Ovary (tissue), 9 donors: ENCODE data around the gene RHD. TPM values are rescaled to one million over a fixed set of nuclear protein-coding genes. Genes with fewer than 3 reads are reported as not detected.

Source experiments
- DNase-seq, 5 donors: peaks; one replicate each; pipeline ENCODE4 v3.0.0-alpha.2; 2019 to 2020
- H3K27ac ChIP-seq, 2 donors: fragments of 200-600 bp; one replicate each; pipeline versions ENCODE4 v1.5.1 to v1.8.0; 2019 to 2022
- H3K27me3 ChIP-seq: fragments of 200-600 bp; one replicate; pipeline ENCODE4 v1.8.0; 2022
- H3K36me3 ChIP-seq: fragments of 200-600 bp; sonication (generic); one replicate; pipeline ENCODE4 v1.5.1; 2019
- H3K4me1 ChIP-seq: one replicate; pipeline ENCODE4 v1.8.1; 2013; ENCODE audit warnings: mild to moderate bottlenecking, moderate library complexity; ENCODE audit not compliant: insufficient read depth
- H3K4me3 ChIP-seq: fragments of 200-600 bp; sonication (generic); one replicate; pipeline ENCODE4 v1.5.1; 2017
- H3K9me3 ChIP-seq, 2 donors: fragments of 200-600 bp in 1 of 2; sonication (generic) in 1 of 2; one replicate each; pipeline versions ENCODE4 v1.5.1 to v1.8.1; 2013 to 2019; ENCODE audit warnings: mild to moderate bottlenecking in 1 of 2, moderate library complexity in 1 of 2
- CTCF ChIP-seq, 3 donors: fragments of 450-650 bp in 2 of 3; fragments of 200-600 bp in 1 of 3; IDR thresholded peaks; one replicate each; pipeline versions ENCODE4 v1.5.1 to v1.8.0; 2016 to 2022; ENCODE audit warnings: antibody characterized with exemption in 3 of 3, mild to moderate bottlenecking in 1 of 3
- EP300 ChIP-seq: sonication (generic); formaldehyde crosslinking; IDR thresholded peaks from one replicate; pipeline ENCODE4 v1.6.1; 2017; ENCODE audit warnings: antibody characterized with exemption
- POLR2A ChIP-seq: fragments of 450-650 bp; IDR thresholded peaks from one replicate; pipeline ENCODE4 v1.6.1; 2017; ENCODE audit warnings: antibody characterized with exemption, mild to moderate bottlenecking, moderate library complexity
- WGBS, 3 donors: extraction: QIAGEN DNeasy Blood & Tissue Kit in 1 of 3; methylation state at CpG; one replicate each; pipeline versions ENCODE4 v1.1.5 to v1.1.7; 2013 to 2017; 5-methylcytosine and 5-hydroxymethylcytosine counted together
- intact Hi-C, 4 donors: fragments of 100-400 bp; cut with DNase I; formaldehyde crosslinking; loops; one replicate each; pipeline versions ENCODE4 v1.11.0 to v1.15.1; 2022 to 2023
- polyA plus RNA-seq, 2 donors: library from polyadenylated mRNA; stranded (reverse); fragments of 200-250 nt in 1 of 2; fragments of 350-450 nt in 1 of 2; fragmentation: Illumina TruSeq in 1 of 2; extraction: RNeasy Lipid Tissue Mini Kit (QIAGEN cat#74804) in 1 of 2; gene quantifications; one replicate each; pipeline ENCODE4 v1.2.3, GENCODE V29; 2013 to 2014
- total RNA-seq, 7 donors: library from RNA; depleted of rRNA in 2 of 7; stranded (reverse); fragments of >200 nt in 2 of 7; fragmentation: NEBNext Ultra II Directional in 3 of 7; extraction: Animal tissue kit (Norgen Biotek cat#: 25700) in 3 of 7; gene quantifications; one replicate each; pipeline versions ENCODE4 v1.1.0 to v1.2.4, GENCODE V29; 2016 to 2023
- donor health status: DM: no; HTN: no; CAD: no; lungs with moderate emphysema.
- donor health status: DM: no; HTN: no; CAD: no.
- donor health status: Bipolar disorder and iron deficiency.
- donor health status: DM: yes; HTN: yes; CAD: no.
- donor health status: DM: no; HTN: no; CAD: no.
- donor health status: DM: yes; HTN: yes; CAD: no.

Gene RHD
- total and polyA plus RNA-seq, 9 donors, result not detected

- intact Hi-C loops, result loop anchor here in 2 of 4 donors (5.0 to 10.0 kb wide), 2 partner anchors 301 to 568 kb away; partner anchors contain the start of gene LDLRAP1 (in 1 of the 2)
- TF ChIP-seq EP300 (no peak), CTCF (IDR thresholded peaks at IDR 0.05) (no peak), POLR2A (no peak)
- 51 to 59% (median 54%) methylated on average over 6 of the region's 6 CpGs for WGBS, 3 donors
Observed at GRCh38 chr1:25243907-25244306, 28.4 kb upstream of the RHD start.

GRCh38 chr1:25245393-25245792 lies 26.9 kb upstream of the RHD start:
- Histone ChIP-seq H3K9me3 (no peaks in the 10 kb centered on the region), H3K4me1 (peaks cover 2% of the 10 kb centered on the region)
- intact Hi-C loops, result loop anchor here in 1 of 4 donors (10.0 kb wide), 1 partner anchor 299 kb away; the partner anchor contains the start of gene LDLRAP1

More at GRCh38 chr1:25243907-25244306, 28.4 kb upstream of the RHD start:
- H3K36me3 ChIP-seq, result no peaks in the 10 kb centered on the region
- no peak overlapping the region for H3K4me3 ChIP-seq
- H3K4me1 ChIP-seq, result peaks cover 2% of the 10 kb centered on the region
- no peak for DNase-seq
- H3K27me3 ChIP-seq, result no peaks in the 10 kb centered on the region
- H3K9me3 ChIP-seq, result no peaks in the 10 kb centered on the region
- no peak overlapping the region for H3K27ac ChIP-seq

GRCh38 chr1:25245809-25246599 lies 26.3 kb upstream of the RHD start:
- WGBS, 3 donors, result 8 to 20% (median 10%) methylated on average over 30 of the region's 30 CpGs
- DNase-seq, result no peak
- Histone ChIP-seq H3K9me3 (no peaks in the 10 kb centered on the region), H3K27me3 (no peaks in the 10 kb centered on the region), H3K27ac (peak overlapping the region in 1 of 2 donors; percentile 89), H3K4me3 (peak overlapping the region; percentile 90), H3K36me3 (no peaks in the 10 kb centered on the region), H3K4me1 (peaks cover 2% of the 10 kb centered on the region)
- intact Hi-C loops, result loop anchor here in 1 of 4 donors (10.0 kb wide), 1 partner anchor 299 kb away; the partner anchor contains the start of gene LDLRAP1
- TF ChIP-seq EP300, result no peak
- no peak for TF ChIP-seq POLR2A
- TF ChIP-seq CTCF (IDR thresholded peaks at IDR 0.05), result no peak

More at GRCh38 chr1:25245393-25245792, 26.9 kb upstream of the RHD start:
- Histone ChIP-seq H3K36me3 (no peaks in the 10 kb centered on the region), H3K27me3 (no peaks in the 10 kb centered on the region), H3K4me3 (peak overlapping the region; percentile 90), H3K27ac (no peak overlapping the region)
- TF ChIP-seq CTCF (IDR thresholded peaks at IDR 0.05) (no peak), EP300 (no peak), POLR2A (no peak)
- 61 to 76% (median 62%) methylated on average over 5 of the region's 5 CpGs for WGBS, 3 donors
- no peak for DNase-seq

GRCh38 chr1:25246600-25247023 lies 25.7 kb upstream of the RHD start:
- peaks cover 2% of the 10 kb centered on the region for H3K4me1 ChIP-seq
- no peaks in the 10 kb centered on the region for H3K27me3 ChIP-seq
- 0 to 1% (median 0%) methylated on average over 47 to 53 of the region's 53 CpGs for WGBS, 3 donors
- no peak for TF ChIP-seq POLR2A
- TF ChIP-seq EP300, result no peak
- no peak for TF ChIP-seq CTCF (IDR thresholded peaks at IDR 0.05)
- peak overlapping the region; percentile 90 for H3K4me3 ChIP-seq
- DNase-seq, result peak in 3 of 5 donors; percentile 38 to 68 (median 55)
- no peaks in the 10 kb centered on the region for H3K36me3 ChIP-seq
- H3K27ac ChIP-seq, result peak overlapping the region; percentile 89 to 98
- no peaks in the 10 kb centered on the region for H3K9me3 ChIP-seq
- intact Hi-C loops, result loop anchor here in 1 of 4 donors (10.0 kb wide), 1 partner anchor 298 kb away; the partner anchor contains the start of gene LDLRAP1
